GM12891 (cell line): ENCODE measurements around the gene ITGBL1.

Experiments
- PAX5 ChIP-seq: IDR thresholded peaks from 2 replicates; pipeline ENCODE4 v1.6.1; 2011; ENCODE audit warnings: low read length, moderate library complexity, mild to moderate bottlenecking; ENCODE audit not compliant: insufficient read depth, severe bottlenecking
- POLR2A ChIP-seq: IDR thresholded peaks from 2 replicates; pipeline ENCODE4 v1.6.1; 2011; ENCODE audit warnings: low read depth, low read length, control low read depth
- POLR2AphosphoS5 ChIP-seq: IDR thresholded peaks from 2 replicates; pipeline ENCODE4 v1.6.1; 2011; ENCODE audit warnings: low read depth, low read length, control low read depth
- POU2F2 ChIP-seq: IDR thresholded peaks from 2 replicates; pipeline ENCODE4 v1.6.1; 2011; ENCODE audit warnings: low read depth, mild to moderate bottlenecking, control low read depth, low read length, moderate library complexity
- SPI1 ChIP-seq: IDR thresholded peaks from 2 replicates; pipeline ENCODE4 v1.6.1; 2011; ENCODE audit warnings: low read depth, low read length, control low read depth
- TAF1 ChIP-seq: IDR thresholded peaks from 2 replicates; pipeline ENCODE4 v1.6.1; 2011; ENCODE audit warnings: low read depth, low read length, control low read depth

- TF ChIP-seq POLR2AphosphoS5 (no peak), POLR2A (no peak), SPI1 (no peak), TAF1 (no peak), PAX5 (no peak), POU2F2 (no peak)
These were observed 238.4 kb downstream of the ITGBL1 start for GRCh38 chr13:101690871-101691270.
